Cardiac fibroblast (primary cell): ENCODE results near the gene POLR2J.

ENCODE experiments used
- DNase-seq, 2 donors: peaks; one replicate each; pipeline versions ENCODE4 v3.0.0 to v3.0.0-alpha.2; 2010; ENCODE audit warnings: low read depth in 2 of 2
- H3K4me3 ChIP-seq, 2 donors: replicated peaks in 1 of 2; 1 replicate in 1 of 2; 2 replicates in 1 of 2; pipeline ENCODE4 v1.5.1; 2011; ENCODE audit warnings: low read depth in 2 of 2, low read length in 2 of 2, mild to moderate bottlenecking in 2 of 2, moderate library complexity in 1 of 2
- CTCF ChIP-seq: IDR thresholded peaks from one replicate; pipeline ENCODE4 v1.5.1; 2011; ENCODE audit warnings: low read depth, mild to moderate bottlenecking, low read length, inconsistent platforms

Gene POLR2J

GRCh38 chr7:102433219-102434038 is 45.3 kb downstream of the POLR2J start, which contains the start of gene ORAI2:
ORAI2 (plus strand) TSS chr7:102433575; CDS start chr7:102438957, 5,382 bp downstream.
- peak within 1 kb of the TSS; percentile 73 to 75 for H3K4me3 ChIP-seq
- no peak for TF ChIP-seq CTCF
- DNase-seq, result peak; percentile 57 to 75

- DNase-seq, result no peak
- no peak for TF ChIP-seq CTCF
- H3K4me3 ChIP-seq, result peak overlapping the region; percentile 73 to 75
Measured at GRCh38 chr7:102432442-102433218, 46.1 kb downstream of the POLR2J start.

- TF ChIP-seq CTCF, result no peak
- no peak for DNase-seq
- no peak overlapping the region for H3K4me3 ChIP-seq
Measured at GRCh38 chr7:102431617-102432298, 47.0 kb downstream of the POLR2J start.

- no peak for TF ChIP-seq CTCF
- DNase-seq, result no peak
- H3K4me3 ChIP-seq, result no peak overlapping the region
Measured at GRCh38 chr7:102429141-102429899, 49.4 kb downstream of the POLR2J start.

GRCh38 chr7:102427019-102427405 is 51.7 kb downstream of the POLR2J start:
- DNase-seq, result no peak
- no peak overlapping the region for H3K4me3 ChIP-seq
- TF ChIP-seq CTCF, result no peak
